Mucosa of gallbladder (tissue), 1 donor: ENCODE results near the gene RNF222. TPM values are rescaled to one million over a fixed set of nuclear protein-coding genes. Genes with fewer than 3 reads are reported as not detected.
A peak's percentile ranks its signal among the peaks of the same experiment; 100 is the strongest.
"Not testable (repeated sequence)": the region's sequence is repeated elsewhere in the genome, so short reads cannot be mapped to it uniquely, and the experiment has no call there.

Source experiments
- DNase-seq: peaks from one replicate; pipeline ENCODE4 v3.0.0-alpha.2; 2020; ENCODE audit warnings: low spot score
- total RNA-seq: library from RNA; stranded (reverse); gene quantifications from one replicate; pipeline ENCODE4 v1.2.1, GENCODE V29; 2021
- donor health status: DM: no; HTN: no; CAD: no.

The RNF222 gene
- total RNA-seq, 1 donor from 2014 or later = not detected

GRCh38 chr17:8380049-8380448 is 17.6 kb downstream of the RNF222 start:
- no peak for DNase-seq

- not testable (repeated sequence) for DNase-seq
Measured at GRCh38 chr17:8378117-8378516, 19.5 kb downstream of the RNF222 start.

- no peak for DNase-seq
Measured at GRCh38 chr17:8377422-8377821, 20.2 kb downstream of the RNF222 start.

- DNase-seq = peak; percentile 88
Measured at GRCh38 chr17:8376271-8377067, 21.2 kb downstream of the RNF222 start, which contains the start of gene KRABD2. KRABD2 (minus strand) TSS chr17:8376704.

DNA sequence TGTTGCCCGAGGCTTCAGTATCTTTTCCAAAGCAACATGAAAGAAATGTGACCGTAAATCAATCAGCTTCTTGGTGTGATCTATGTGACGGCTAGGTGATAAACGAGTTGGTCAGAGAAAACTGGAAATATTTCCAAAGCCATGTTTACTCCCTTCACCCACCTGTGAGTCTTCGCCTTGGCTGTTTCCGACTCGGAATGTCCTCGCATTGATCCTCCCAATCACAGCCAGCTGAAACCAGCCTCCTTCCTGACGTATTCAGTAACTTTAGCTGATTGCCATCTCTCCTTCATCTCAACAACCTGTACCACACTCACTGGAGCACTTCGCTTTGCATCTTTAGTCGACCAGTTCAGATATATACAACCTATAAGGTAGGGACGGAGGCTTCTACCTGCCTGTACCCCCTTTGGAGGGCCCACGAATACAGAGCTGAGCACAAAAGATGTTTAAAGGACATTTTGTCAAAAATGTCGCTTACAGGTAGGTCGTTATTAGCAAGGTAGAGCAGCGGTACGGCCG is 21.8 kb downstream of the RNF222 start:
- DNase-seq = peak; percentile 50

GRCh38 chr17:8373856-8374255 is 23.8 kb downstream of the RNF222 start:
- DNase-seq = not testable (repeated sequence)

GRCh38 chr17:8372422-8372821 is 25.2 kb downstream of the RNF222 start:
- no peak for DNase-seq

DNA sequence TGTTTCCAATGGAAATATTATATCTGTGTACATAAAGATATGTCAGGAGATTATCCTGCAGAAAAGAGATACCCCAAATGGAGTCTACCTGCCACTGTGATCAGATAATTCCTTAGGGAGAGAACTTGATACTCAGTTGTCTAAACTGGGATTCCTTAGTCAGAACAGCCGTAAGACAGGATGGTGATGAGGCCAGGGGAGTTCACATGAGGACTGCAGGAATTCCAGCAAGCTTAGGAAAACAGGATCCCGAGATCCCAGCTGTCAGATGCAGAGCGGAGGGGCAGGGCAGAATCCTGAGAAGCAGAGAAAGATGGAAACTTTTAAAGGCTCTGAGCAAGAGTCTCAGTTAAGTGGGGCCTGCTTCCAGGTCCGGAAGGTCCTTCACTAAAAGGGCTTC is 25.8 kb downstream of the RNF222 start:
- no peak for DNase-seq

DNA sequence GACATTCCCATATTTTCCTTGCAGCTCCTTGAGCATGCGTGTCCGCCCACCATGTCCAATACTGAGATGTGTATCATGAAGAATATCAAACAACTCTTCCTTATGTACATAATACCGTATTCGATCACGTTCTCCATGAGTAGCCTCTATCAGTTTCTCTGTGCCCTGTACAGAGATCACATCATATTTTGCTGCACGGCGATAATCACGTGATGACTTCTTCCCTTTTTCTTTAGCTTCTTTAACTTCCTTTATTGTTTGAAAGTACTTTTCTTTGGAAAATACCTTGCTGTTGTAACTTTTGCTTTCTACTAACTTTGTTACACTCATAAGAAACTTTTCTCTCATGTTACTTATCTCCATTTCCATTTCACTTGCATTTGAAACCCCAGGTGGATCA is 27.7 kb downstream of the RNF222 start:
- DNase-seq = no peak

GRCh38 chr17:8368193-8368592 is 29.4 kb downstream of the RNF222 start:
- DNase-seq = no peak

DNA sequence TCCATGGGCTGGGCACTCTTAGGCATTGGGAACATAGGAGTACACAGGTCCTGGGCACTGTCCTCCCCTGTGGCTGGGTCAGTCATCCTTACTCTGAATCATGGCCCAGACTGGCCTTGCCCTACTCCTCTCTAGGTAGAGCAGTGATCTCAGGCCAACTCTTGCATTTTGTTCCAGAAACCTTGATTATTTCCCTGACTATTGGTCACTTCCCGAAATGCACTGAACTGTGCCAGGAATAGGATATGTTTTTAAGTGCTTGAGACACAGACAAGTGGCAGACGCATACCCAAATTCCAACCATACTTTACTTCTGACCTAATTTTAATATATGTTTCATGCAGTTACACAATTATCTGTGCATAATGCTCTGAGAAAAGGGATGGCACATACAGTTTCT is 31.4 kb downstream of the RNF222 start:
- DNase-seq = no peak

GRCh38 chr17:8365143-8365542 is 32.5 kb downstream of the RNF222 start:
- DNase-seq = no peak

- no peak for DNase-seq
Measured at GRCh38 chr17:8362651-8363332, 34.8 kb downstream of the RNF222 start.

DNA sequence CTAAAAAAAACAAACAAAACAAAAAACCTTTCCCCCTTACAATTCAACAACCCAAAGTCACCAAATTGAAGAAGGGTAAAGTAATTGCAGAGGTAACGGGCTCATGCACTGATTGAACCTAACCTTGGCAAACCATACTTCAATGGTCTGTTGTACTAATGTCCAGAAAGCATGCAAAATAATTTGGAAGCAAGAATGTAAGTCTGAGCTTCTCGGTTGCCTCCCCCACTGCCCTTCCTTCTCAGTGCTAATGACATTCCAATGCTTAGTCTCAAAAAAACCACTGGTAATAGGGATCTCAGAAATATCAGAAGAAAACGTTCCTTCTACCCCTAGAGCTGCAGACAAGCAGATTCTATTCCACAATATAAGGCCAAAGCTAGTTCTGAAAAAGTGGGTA is 36.9 kb downstream of the RNF222 start:
- no peak for DNase-seq

DNA sequence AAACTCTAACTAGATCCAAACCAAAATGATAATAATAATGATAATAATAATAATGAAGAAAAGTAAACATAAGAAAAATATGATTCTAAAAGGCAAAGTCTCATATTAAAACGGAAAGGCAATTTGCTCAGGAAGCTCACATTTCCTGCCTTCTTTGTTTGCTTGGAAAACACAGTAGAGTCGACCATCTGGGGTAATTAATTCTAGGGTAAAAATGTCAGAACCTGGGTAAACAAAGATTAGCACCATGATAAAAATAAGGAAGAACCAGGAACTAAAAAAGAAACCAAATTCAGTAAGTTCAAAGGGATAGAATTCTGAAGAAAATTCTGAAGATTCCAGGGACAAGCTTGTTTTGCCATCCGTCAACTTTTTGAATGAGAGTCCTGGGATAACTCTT is 37.4 kb downstream of the RNF222 start:
- no peak for DNase-seq

DNA sequence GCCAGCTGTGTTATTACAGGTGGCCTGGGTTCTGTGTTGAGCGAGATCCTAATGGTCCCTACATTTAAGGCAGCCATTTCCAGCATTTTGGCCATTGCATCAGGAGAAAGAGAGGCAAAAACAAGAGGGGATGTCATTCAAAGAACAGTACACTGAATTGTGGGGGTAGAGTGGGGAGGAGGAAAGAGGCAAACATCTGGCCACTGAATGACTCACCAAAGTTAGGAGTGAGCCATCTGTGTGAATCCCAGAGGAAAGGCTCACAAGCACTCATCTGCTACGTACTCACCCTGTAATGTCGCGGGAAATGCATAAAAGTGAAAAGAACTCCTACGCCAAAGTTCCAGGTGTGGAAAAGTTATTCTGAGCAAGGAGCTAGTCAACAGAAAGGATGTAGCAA is 37.9 kb downstream of the RNF222 start:
- DNase-seq = no peak

DNA sequence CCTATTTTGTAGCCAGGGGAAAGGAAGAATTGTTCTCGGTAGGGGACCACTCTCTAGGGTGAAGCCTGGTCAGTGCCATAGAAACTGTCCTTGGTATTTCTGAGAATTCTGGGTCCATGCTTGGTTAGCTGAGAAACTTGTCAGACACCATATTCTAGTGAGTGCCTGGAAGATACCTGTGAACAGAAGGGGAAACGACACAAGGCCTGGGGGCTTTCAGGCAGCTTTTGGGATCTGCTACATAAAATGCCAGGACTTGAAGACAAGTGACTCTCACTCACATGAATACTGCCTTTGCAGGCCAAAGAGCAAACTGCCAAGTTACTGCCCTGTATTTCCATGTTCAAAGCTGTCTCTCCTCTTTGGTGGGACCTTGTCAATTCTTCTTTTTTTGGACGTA is 39.7 kb downstream of the RNF222 start:
- DNase-seq = no peak

DNA sequence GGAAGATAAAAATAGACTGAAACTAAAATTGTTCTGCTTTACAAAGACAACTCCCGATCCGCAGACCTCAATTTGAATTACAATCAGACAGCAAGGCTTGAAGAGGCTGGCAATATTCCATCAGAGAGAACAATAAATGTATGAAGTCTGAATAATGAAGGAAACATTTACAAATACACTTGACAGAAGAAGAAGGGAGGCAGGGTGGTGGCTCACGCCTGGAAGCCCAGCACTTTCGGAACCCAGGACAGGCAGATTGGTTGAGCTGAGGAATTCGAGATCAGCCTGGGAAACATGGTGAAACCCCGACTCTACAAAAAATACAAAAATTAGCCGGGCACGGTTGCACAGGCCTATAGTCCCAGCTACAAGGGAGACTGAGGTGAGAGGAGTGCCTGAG is 43.4 kb downstream of the RNF222 start:
- DNase-seq = no peak

DNA sequence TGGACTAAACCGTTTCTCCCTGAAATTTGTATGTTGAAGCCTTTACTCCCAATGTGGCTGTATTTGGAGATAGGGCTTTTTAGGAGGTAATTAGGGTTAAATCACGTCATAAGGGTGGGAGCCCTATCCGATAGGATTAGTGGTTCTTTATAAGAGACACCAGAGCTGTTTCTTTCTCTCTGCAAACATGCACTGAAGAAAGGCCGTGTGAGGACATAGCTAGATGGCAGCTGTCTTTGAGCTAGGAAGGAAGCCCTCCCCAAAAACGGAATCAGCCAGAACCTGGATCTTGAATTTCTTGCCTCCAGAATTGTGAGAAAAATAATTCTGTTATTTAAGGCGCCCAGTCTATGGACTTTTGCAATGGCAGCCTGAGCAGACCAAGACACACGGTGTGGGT is 43.9 kb downstream of the RNF222 start:
- no peak for DNase-seq

GRCh38 chr17:8350339-8350738 is 47.3 kb downstream of the RNF222 start:
- no peak for DNase-seq

DNA sequence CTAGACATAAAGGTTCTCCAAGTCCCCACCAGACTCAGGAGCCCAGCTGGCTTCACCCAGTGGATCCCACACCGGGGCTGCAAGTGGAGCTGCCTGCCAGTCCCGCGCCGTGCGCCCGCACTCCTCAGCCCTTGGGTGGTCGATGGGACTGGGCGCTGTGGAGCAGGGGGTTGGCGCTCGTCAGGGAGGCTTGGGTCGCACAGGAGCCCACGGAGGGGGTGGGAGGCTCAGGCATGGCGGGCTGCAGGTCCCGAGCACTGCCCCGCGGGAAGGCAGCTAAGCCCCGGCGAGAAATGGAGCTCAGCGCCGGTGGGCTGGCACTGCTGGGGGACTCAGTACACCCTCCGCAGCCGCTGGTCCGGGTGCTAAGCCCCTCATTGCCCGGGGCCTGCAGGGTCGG is 50.6 kb downstream of the RNF222 start:
- not testable (repeated sequence) for DNase-seq

DNA sequence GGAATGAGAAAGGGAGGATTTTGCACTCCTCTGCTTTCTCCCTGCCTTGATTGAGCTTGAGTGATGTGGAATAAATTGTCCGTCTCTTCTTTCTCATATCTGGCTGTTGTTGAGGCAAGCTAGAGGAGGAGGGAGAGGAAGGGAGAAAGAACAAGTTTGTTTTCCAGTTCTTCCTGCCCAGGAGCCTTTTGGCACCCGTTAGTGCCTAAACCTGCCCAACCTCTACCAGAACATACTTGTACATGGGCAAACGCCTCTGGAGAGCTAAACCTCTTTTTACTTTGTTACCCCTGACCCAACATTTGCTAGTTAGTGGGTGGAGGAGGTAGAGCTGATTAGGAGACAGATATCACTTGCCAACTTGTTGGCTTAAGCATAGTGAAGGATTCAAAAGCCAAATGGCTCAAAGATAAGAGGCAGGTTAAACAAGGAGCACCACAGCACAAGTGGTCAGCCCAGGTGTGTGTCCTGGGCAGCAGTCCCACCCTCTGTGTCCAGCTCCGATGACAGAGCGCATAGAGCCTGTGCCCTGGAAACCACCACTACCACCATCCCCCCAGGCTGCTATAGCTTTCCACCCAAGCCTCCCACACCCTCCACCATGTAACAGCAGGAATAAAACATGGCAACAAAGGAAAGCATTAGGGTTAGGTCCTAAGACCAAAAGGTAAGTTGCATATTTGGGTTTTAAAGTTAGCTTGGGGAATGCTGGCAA is 51.5 kb downstream of the RNF222 start:
- no peak for DNase-seq
